Activated naive CD4-positive, alpha-beta T cell treated with anti-CD3 and anti-CD28 coated beads, Interleukin-2, amount 50 U/mL, for 24 hours (primary cell): ENCODE measurements around the gene TRPM3.

Experiments used
- H3K27ac Mint-ChIP-seq: one replicate; pipeline ENCODE4 v1.8.0; 2021; ENCODE audit warnings: mild to moderate bottlenecking, mixed read lengths
- H3K27me3 Mint-ChIP-seq: one replicate; pipeline ENCODE4 v1.8.0; 2021; ENCODE audit warnings: mixed read lengths
- H3K36me3 Mint-ChIP-seq: one replicate; pipeline ENCODE4 v1.8.0; 2021; ENCODE audit warnings: mixed read lengths
- H3K4me1 Mint-ChIP-seq: one replicate; pipeline ENCODE4 v1.8.0; 2021; ENCODE audit warnings: mixed read lengths
- H3K4me3 Mint-ChIP-seq: one replicate; pipeline ENCODE4 v1.8.0; 2021; ENCODE audit warnings: mild to moderate bottlenecking, mixed read lengths
- H3K9me3 Mint-ChIP-seq: one replicate; pipeline ENCODE4 v1.8.0; 2021; ENCODE audit warnings: mixed read lengths

The TRPM3 gene

DNA sequence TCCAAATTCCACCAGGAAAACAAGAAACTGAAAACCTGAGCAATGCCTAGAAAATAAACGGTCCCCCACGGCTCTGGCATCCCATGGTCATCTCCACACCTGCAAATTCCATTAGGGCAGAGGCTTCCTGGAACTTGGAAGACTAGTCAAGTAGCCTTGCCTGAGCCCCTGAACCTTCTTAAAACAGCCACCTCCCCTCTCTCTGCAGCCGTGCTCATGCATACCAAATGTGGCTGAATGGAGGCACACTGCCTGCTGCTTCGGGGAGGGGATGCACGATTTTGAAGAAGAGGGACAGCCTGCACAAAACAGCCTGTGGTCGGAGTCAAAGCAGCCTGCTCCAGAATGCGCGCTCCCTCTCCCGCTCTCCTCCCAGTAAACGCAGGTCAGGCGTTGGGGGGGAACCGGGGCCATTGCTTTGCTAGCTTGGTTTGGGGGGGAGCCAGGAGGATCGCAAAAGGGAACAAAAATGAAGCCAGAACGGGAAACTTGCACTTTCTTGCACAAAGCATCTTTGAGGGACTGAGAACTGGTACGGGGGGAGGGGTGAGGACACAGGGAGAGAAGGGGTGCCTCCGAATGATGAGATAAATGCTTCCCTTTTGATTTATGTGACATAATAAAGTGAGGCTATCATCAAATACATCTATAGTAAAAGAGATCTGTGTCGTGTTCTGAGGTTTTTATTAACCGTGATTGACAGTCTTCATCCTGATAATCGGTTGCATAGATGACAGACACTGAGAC lies at the start of gene TRPM3:
TRPM3 (minus strand) TSS at position 347 of the 747 bp plus-strand sequence; CDS start at position 80, 267 bp downstream.
- Mint-ChIP-seq H3K4me3 (no peak within 1 kb of the TSS), H3K9me3 (no peaks in the 10 kb centered on the region), H3K27me3 (peaks cover 11% of the 10 kb centered on the region), H3K4me1 (no peaks in the 10 kb centered on the region), H3K36me3 (no peaks in the 10 kb centered on the region), H3K27ac (no peak within 1 kb of the TSS)

DNA sequence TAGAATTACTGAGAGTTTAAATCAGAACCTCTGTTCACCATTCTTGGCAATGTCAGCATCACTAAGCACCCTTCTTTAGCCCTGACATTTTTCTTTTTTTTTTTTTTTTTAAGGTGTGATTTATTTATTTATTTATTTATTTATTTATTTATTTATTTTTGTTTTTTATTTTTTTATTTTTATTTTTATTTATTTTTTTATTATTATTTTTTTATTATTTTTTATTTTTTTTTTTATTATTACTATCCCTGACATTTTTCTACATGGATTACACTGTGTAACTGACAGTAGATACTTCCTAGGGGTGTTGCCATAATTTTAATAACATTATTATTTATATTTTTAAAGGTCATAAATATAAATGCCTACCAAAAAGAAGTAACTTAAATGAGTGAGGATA lies 47.0 kb upstream of the TRPM3 start:
- Mint-ChIP-seq H3K9me3 (no peaks in the 10 kb centered on the region), H3K4me1 (no peaks in the 10 kb centered on the region), H3K36me3 (no peaks in the 10 kb centered on the region), H3K27me3 (no peaks in the 10 kb centered on the region), H3K27ac (no peak overlapping the region), H3K4me3 (no peak overlapping the region)

DNA sequence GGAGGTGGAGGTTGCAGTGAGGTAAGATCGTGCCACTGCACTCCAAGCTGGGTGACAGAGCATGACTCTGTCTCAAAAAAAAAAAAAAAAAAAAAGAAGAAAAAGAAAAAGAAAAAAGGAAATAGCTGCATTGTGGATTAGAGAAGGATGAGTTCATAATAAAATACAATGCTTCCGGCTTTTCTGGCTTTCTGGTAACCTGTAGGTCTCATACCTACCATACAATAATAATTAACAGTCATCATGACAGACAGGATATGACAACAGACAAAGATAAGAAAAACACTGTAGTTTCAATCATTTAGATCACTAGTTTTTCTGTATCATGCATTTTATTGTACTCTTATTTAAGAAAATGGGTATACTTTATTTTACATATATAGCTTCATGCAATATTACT lies 40.7 kb upstream of the TRPM3 start:
- H3K4me3 Mint-ChIP-seq = no peak overlapping the region
- H3K9me3 Mint-ChIP-seq = no peaks in the 10 kb centered on the region
- no peaks in the 10 kb centered on the region for H3K27me3 Mint-ChIP-seq
- no peaks in the 10 kb centered on the region for H3K36me3 Mint-ChIP-seq
- no peaks in the 10 kb centered on the region for H3K4me1 Mint-ChIP-seq
- no peak overlapping the region for H3K27ac Mint-ChIP-seq

DNA sequence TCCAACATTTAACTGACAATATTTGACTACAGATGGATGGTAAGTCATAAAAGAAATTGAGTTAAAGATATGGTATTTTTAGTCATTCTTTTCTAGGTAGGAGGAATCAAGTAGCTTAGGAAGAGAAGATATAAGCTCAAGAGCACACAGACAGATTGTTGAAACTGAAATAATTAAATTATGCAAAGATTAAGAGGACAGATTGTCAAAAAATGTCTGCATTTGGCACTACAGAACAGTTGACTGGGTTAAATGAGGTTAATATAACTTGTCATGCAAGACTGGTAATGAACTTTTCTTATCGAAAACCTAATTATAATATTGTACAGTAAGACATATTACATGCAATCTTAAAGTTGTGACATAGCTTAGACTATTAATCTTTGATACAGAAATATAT lies 36.3 kb upstream of the TRPM3 start:
- H3K27ac Mint-ChIP-seq = no peak overlapping the region
- H3K4me1 Mint-ChIP-seq = no peaks in the 10 kb centered on the region
- H3K4me3 Mint-ChIP-seq = no peak overlapping the region

DNA sequence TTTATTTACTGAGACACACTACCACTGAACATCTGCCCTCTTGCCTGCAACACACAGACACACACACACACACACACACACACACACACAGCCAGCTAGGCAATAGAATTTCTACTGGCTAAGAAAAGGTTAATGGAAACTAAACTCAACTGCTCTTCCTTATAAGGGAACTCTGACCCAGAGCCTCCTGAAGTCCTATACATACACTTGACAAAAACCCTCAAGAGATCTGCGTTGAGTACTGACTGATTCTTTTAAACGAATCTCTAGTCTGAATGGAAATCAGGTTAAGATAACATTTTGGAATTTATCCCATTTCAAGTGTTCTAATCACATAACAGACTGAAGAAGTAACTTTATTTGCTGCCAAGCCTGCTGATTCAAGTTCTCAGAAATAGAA lies 25.9 kb upstream of the TRPM3 start:
- H3K4me1 Mint-ChIP-seq = no peaks in the 10 kb centered on the region
- H3K27me3 Mint-ChIP-seq = no peaks in the 10 kb centered on the region
- H3K9me3 Mint-ChIP-seq = peaks cover 13% of the 10 kb centered on the region
- no peak overlapping the region for H3K4me3 Mint-ChIP-seq
- H3K36me3 Mint-ChIP-seq = no peaks in the 10 kb centered on the region
- H3K27ac Mint-ChIP-seq = no peak overlapping the region

More for the DNA sequence above, 36.3 kb upstream of the TRPM3 start:
- H3K36me3 Mint-ChIP-seq = no peaks in the 10 kb centered on the region
- no peaks in the 10 kb centered on the region for H3K27me3 Mint-ChIP-seq
- no peaks in the 10 kb centered on the region for H3K9me3 Mint-ChIP-seq

DNA sequence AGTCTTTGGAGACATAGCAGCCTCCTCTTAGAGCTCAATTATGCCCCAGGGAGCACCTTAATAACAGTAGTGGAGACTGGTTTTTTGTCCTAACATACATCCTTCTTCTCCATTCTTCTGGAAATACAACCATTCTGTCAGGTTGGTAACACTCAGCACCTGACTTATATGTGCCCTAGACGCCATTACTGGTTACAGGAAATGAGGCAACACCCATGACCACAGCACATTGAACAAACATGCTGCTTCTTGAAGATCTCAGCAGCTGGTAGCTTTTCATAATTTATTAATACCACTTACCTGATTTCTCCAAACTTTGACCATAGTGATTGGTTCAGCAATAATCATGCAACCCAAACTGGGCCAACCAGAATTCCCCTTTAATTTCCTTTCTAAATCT lies 25.1 kb upstream of the TRPM3 start:
- Mint-ChIP-seq H3K9me3 (peaks cover 13% of the 10 kb centered on the region), H3K36me3 (no peaks in the 10 kb centered on the region), H3K4me1 (no peaks in the 10 kb centered on the region), H3K4me3 (no peak overlapping the region), H3K27me3 (no peaks in the 10 kb centered on the region), H3K27ac (no peak overlapping the region)

DNA sequence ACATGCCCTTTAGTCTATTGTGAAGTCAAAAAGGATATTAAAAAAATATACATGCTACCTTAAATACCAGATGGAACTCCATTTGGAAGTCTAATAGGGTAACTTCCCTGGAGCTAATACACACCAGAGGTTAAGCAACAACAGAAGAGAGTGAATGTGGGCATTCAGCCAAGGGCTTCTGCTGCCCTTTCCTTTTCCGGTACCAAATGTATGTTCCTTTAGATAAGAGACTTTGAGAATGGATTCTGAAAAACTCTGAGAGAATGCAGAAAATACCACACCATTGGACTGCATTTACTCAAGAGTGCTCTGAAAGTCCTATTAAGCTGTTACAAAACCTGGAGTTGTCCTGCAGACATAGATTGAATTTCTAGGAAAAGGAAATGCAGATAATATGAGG lies 23.8 kb upstream of the TRPM3 start:
- Mint-ChIP-seq H3K27ac (no peak overlapping the region), H3K9me3 (peaks cover 13% of the 10 kb centered on the region), H3K4me3 (no peak overlapping the region), H3K27me3 (no peaks in the 10 kb centered on the region), H3K36me3 (no peaks in the 10 kb centered on the region), H3K4me1 (no peaks in the 10 kb centered on the region)

DNA sequence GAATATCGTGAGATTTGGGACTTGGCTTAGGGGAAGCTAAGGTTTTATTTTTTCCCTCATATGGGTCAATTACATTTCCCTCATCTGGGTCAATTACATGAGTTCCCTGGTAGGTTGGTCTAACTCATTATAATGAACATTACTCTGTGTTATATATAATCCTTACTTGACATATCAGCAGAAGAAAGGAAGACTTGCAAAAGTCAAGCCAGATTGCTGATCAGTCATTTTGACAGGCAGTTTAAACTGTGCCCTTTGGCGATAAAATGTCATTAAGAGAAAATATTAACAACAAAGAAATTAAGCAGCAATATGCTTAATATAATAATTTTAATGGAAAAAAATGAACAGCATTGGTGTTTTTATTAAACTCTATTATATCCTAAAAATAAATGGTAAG lies 23.1 kb upstream of the TRPM3 start:
- Mint-ChIP-seq H3K4me1 (no peaks in the 10 kb centered on the region), H3K36me3 (no peaks in the 10 kb centered on the region), H3K27ac (no peak overlapping the region), H3K9me3 (peaks cover 13% of the 10 kb centered on the region), H3K4me3 (no peak overlapping the region), H3K27me3 (no peaks in the 10 kb centered on the region)

DNA sequence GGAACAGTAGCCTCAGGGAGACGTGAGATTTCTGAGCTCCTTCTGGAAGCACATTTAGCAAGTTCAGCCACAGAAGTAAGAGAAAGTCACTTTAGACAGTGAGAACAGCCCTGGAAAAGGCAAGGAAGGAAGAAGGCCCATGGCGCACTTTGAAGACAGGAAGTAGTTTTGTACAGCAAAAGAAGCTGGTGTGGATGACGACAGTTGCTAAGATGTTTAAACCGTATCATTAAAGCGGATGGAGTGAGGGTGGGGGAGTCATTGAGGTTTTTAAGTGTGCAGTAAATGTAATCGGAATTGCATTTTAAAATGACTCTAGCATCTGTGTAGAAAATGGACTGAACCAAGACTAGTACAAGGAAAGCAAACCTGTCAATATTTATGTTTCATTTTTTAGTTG lies 15.3 kb upstream of the TRPM3 start:
- no peak overlapping the region for H3K27ac Mint-ChIP-seq
- H3K9me3 Mint-ChIP-seq = peaks cover 3% of the 10 kb centered on the region
- H3K27me3 Mint-ChIP-seq = peaks cover 4% of the 10 kb centered on the region
- no peaks in the 10 kb centered on the region for H3K4me1 Mint-ChIP-seq
- H3K36me3 Mint-ChIP-seq = no peaks in the 10 kb centered on the region
- no peak overlapping the region for H3K4me3 Mint-ChIP-seq

DNA sequence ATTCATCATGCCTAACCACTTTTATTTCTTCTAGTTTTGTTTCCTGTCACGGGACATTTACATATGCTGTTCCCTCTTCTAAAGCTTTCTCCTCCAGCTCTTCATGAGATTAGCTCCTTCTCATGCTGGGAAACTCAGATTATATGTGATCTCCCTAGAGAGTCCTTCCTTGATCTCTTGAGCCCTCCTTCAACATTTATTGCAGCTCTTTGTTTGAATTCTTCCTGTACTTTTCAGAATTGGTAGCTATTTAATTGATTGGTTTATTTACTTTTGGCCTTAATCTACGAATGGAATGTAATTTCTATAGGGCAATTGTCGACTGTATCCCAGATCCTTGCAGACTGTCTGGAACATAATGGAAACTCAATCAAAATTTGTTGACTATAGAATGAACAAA lies 9.7 kb upstream of the TRPM3 start:
- Mint-ChIP-seq H3K9me3 (peaks cover 3% of the 10 kb centered on the region), H3K27ac (no peak overlapping the region), H3K36me3 (no peaks in the 10 kb centered on the region), H3K27me3 (peaks cover 4% of the 10 kb centered on the region), H3K4me3 (no peak overlapping the region), H3K4me1 (no peaks in the 10 kb centered on the region)

DNA sequence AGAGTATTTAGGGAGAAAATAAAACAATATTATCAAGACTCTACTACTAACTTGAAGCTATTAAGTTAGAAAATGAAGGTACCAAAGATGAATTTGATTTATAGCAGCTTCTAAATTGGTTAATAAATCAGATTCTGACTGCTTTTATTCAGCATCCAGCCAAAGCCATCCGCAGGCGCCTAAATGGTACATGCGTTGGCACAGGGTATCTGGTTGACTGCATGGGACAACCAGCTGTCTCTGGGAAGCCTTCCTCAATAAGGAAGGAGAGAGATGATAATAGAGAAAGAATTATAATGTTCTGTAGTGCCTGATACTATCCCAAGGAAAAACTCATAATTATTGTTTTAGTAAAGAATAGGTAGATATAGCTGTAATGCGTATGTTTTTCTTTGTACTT lies 9.1 kb upstream of the TRPM3 start:
- Mint-ChIP-seq H3K4me3 (no peak overlapping the region), H3K27me3 (peaks cover 4% of the 10 kb centered on the region), H3K36me3 (no peaks in the 10 kb centered on the region), H3K4me1 (no peaks in the 10 kb centered on the region), H3K9me3 (peaks cover 3% of the 10 kb centered on the region), H3K27ac (no peak overlapping the region)

DNA sequence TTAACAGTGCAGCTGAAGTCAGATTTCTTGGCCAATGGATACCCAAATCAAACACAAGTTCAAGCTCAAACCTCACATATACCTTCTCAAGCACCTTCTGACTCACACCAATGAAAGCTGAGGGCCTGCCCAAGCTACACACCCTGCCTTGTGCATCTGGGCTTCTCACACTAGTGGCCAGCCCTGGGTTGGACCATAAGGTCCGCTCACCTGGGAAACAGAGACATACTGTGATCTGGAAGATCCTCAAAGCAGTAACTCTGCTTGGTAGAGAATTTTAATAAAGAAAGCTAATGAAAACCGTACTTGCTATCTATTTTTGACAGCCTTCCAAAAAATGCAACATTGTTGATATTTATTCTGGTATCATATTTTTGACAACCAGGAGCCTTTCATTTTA lies 7.4 kb upstream of the TRPM3 start:
- Mint-ChIP-seq H3K36me3 (no peaks in the 10 kb centered on the region), H3K27ac (no peak overlapping the region), H3K27me3 (peaks cover 2% of the 10 kb centered on the region), H3K4me3 (no peak overlapping the region), H3K9me3 (no peaks in the 10 kb centered on the region), H3K4me1 (no peaks in the 10 kb centered on the region)

DNA sequence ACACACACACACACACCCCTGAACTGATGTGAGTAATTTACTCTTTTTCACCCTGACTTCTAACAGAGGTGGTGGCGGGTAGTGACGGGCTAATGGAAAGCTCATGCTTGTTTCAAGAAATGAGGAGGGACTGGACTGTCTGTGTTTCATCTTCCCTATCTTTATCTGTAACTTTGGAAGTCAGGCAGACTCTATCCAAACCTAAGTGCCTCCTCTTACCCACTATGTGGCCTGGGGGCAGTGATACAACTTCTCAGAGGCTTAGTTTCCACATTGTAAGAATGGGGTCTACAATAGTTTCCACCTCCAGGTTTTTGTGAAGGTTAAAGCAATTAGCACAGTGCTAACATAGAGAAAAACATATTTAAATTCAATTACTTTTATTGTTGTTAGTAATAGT lies 5.9 kb upstream of the TRPM3 start:
- Mint-ChIP-seq H3K9me3 (no peaks in the 10 kb centered on the region), H3K36me3 (no peaks in the 10 kb centered on the region), H3K4me1 (no peaks in the 10 kb centered on the region), H3K27ac (no peak overlapping the region), H3K27me3 (peaks cover 4% of the 10 kb centered on the region), H3K4me3 (no peak overlapping the region)

DNA sequence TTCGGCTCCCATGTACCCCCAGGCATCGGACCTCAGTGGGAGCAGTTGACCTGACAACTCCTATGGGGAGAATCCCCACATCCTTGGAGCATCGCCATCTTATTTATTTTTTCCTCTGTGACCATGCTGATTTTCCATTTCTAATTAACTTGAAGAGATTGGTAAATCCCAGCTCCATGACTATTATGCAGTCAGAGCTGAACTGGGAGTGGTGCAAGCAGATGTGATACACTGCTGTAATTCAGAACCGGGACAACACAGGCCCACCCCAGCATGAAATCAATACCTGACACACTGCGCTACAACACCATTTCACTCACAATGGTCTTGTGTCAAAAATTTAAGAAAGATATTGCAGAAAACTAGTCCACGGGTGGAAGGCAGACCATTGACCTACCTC lies 1.0 kb upstream of the TRPM3 start:
- Mint-ChIP-seq H3K27ac (no peak overlapping the region), H3K4me3 (no peak overlapping the region), H3K4me1 (no peaks in the 10 kb centered on the region), H3K9me3 (no peaks in the 10 kb centered on the region), H3K36me3 (no peaks in the 10 kb centered on the region), H3K27me3 (peaks cover 11% of the 10 kb centered on the region)

DNA sequence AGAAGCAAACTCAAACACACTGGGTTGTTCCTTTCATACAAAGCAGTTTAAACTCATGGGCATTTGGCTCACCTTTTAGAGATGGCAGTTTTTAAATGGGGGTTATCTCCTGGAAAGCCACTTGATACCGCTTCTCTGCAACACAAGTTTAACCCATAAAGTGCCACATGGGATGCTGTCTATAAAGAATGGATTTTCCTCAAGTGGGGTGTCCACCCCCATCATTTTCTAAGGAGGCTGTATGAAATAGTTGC lies 528 bp upstream of the TRPM3 start:
- Mint-ChIP-seq H3K9me3 (no peaks in the 10 kb centered on the region), H3K4me1 (no peaks in the 10 kb centered on the region), H3K4me3 (no peak overlapping the region), H3K27ac (no peak overlapping the region), H3K36me3 (no peaks in the 10 kb centered on the region), H3K27me3 (peaks cover 11% of the 10 kb centered on the region)

DNA sequence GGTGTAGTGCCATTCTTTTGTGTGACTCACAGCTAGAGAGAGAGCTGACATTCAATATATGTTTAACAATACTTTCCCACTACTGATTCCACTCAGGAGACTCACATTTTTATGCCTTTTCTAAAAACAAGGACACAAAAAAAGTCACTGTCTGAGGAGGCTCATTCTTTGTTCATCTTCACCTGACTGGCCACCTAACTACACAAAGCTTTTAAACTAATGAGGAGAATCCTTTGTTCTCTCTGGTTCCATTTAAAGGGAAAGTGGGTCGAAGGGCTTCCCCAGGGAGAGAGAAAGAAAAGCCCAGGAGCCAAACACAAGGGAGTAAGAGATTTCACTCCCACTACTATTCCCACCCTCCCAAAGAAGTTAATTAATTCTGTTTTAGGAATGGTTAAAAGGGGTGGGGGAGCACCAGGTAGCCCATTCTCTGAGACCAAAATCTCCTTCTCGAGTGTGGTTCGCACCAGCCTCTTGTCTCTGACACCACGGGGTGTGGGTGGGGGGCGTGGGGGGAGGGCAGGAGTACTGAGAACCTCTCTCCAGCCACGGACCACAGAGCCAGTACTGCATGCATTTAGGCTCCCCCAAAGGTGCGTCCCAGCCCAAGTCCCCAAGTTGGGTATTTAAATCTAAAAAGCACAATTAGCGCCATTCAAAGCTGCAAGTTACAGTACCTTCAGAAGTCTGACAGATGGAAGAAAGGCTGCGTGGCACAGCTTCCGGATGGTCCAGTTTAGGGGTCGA lies 747 bp downstream of the TRPM3 start:
- Mint-ChIP-seq H3K4me3 (no peak overlapping the region), H3K36me3 (no peaks in the 10 kb centered on the region), H3K27ac (no peak overlapping the region), H3K4me1 (no peaks in the 10 kb centered on the region), H3K27me3 (peaks cover 11% of the 10 kb centered on the region), H3K9me3 (no peaks in the 10 kb centered on the region)

DNA sequence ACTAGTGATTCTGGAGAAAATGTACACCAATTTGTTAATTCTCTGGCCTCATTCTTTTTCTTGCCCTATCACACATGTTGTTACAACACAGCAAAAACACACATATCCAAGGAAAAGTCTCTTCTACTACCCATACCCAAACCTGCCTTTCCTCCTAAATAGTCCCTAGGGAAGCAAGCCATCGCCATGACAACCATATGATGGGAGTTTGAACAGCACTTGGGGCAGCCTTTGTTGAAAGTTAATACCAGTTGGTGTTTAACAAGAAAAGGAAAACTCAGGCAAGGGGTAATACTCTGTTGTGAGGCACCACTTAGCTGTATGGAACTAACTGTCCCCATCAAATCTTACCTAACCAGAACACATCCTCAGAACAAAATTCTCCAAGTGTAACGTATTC lies 1.7 kb downstream of the TRPM3 start:
- H3K36me3 Mint-ChIP-seq = no peaks in the 10 kb centered on the region
- peaks cover 11% of the 10 kb centered on the region for H3K27me3 Mint-ChIP-seq
- no peaks in the 10 kb centered on the region for H3K9me3 Mint-ChIP-seq
- H3K4me3 Mint-ChIP-seq = no peak overlapping the region
- H3K27ac Mint-ChIP-seq = no peak overlapping the region
- H3K4me1 Mint-ChIP-seq = no peaks in the 10 kb centered on the region
